Hepatocyte (in vitro differentiated cells): ENCODE measurements around the gene CCDC142. TPM values are rescaled to one million over a fixed set of nuclear protein-coding genes. Genes with fewer than 3 reads are reported as not detected.

ENCODE experiments used
- DNase-seq: peaks from one replicate; pipeline ENCODE4 v3.0.0-alpha.2; 2016; ENCODE audit warnings: low spot score
- H2AFZ ChIP-seq: fragments of 200-600 bp; sonication (generic); 2 replicates; pipeline ENCODE4 v1.6.0; 2016; ENCODE audit warnings: antibody characterized with exemption, mild to moderate bottlenecking
- H3K27ac ChIP-seq: fragments of 200-600 bp; sonication (generic); 2 replicates; pipeline ENCODE4 v1.5.1; 2016; ENCODE audit warnings: mild to moderate bottlenecking
- H3K27me3 ChIP-seq: fragments of 200-600 bp; sonication (generic); 2 replicates; pipeline ENCODE4 v1.6.1; 2016
- H3K36me3 ChIP-seq: fragments of 200-600 bp; sonication (generic); replicated peaks from 2 replicates; pipeline ENCODE4 v1.5.1; 2016; ENCODE audit warnings: low read depth; ENCODE audit not compliant: insufficient read depth
- H3K4me1 ChIP-seq: fragments of 200-600 bp; sonication (generic); 2 replicates; pipeline ENCODE4 v1.5.1; 2016; ENCODE audit warnings: mild to moderate bottlenecking, moderate library complexity; ENCODE audit not compliant: insufficient read depth
- H3K4me2 ChIP-seq: fragments of 200-600 bp; sonication (generic); 2 replicates; pipeline ENCODE4 v1.6.0; 2016
- H3K4me3 ChIP-seq: fragments of 200-600 bp; sonication (generic); 2 replicates; pipeline ENCODE4 v1.5.1; 2016; ENCODE audit warnings: mild to moderate bottlenecking
- H3K79me2 ChIP-seq: fragments of 200-600 bp; sonication (generic); 2 replicates; pipeline ENCODE4 v1.6.0; 2017; ENCODE audit warnings: mild to moderate bottlenecking
- H3K9me2 ChIP-seq: fragments of 200-600 bp; sonication (generic); replicated peaks from 2 replicates; pipeline ENCODE4 v1.6.0; 2017; ENCODE audit warnings: mild to moderate bottlenecking; ENCODE audit not compliant: insufficient read depth
- H3K9me3 ChIP-seq: fragments of 200-600 bp; sonication (generic); 2 replicates; pipeline ENCODE4 v1.5.1; 2016; ENCODE audit warnings: low read depth, mild to moderate bottlenecking
- H4K20me1 ChIP-seq: fragments of 200-600 bp; sonication (generic); 2 replicates; pipeline ENCODE4 v1.6.0; 2016; ENCODE audit warnings: mild to moderate bottlenecking; ENCODE audit not compliant: insufficient read depth, poor library complexity, severe bottlenecking
- EZH2 ChIP-seq: fragments of 200-600 bp; sonication (generic); IDR thresholded peaks from 2 replicates; pipeline ENCODE4 v1.6.1; 2016; ENCODE audit warnings: antibody characterized with exemption, mild to moderate bottlenecking, borderline replicate concordance
- EZH2phosphoT487 ChIP-seq: fragments of 200-600 bp; sonication (generic); IDR thresholded peaks from one replicate; pipeline ENCODE4 v1.6.1; 2018; ENCODE audit warnings: antibody characterized with exemption, mild to moderate bottlenecking, low read depth, moderate library complexity; ENCODE audit not compliant: unreplicated experiment, severe bottlenecking
- WGBS: methylation state at CpG from one replicate; pipeline ENCODE4 v1.1.6; 2016; ENCODE audit warnings: low lambda C conversion rate; ENCODE audit errors: missing lambda C conversion rate; 5-methylcytosine and 5-hydroxymethylcytosine counted together
- polyA plus RNA-seq: library from polyadenylated mRNA; unstranded; fragments of >200 nt; fragmentation: Nextera tagmentation; extraction: Ambion mirVana; gene quantifications from 2 replicates; pipeline ENCODE4 v1.2.1, GENCODE V29; 2016
- total RNA-seq: library from RNA; depleted of rRNA; stranded (reverse); fragments of >200 nt; gene quantifications from 2 replicates; pipeline ENCODE4 v1.2.3, GENCODE V29; 2014
- TF ChIP-seq, protein P1 (sequence below): fragments of 200-600 bp; sonication (generic); IDR thresholded peaks from 2 replicates; pipeline ENCODE4 v1.5.1; 2016; ENCODE audit warnings: antibody characterized with exemption, mild to moderate bottlenecking; ENCODE audit not compliant: poor library complexity

The CCDC142 gene
- total and polyA plus RNA-seq, 2 experiments from 2014 or later = 11.6 to 16.6 TPM

DNA sequence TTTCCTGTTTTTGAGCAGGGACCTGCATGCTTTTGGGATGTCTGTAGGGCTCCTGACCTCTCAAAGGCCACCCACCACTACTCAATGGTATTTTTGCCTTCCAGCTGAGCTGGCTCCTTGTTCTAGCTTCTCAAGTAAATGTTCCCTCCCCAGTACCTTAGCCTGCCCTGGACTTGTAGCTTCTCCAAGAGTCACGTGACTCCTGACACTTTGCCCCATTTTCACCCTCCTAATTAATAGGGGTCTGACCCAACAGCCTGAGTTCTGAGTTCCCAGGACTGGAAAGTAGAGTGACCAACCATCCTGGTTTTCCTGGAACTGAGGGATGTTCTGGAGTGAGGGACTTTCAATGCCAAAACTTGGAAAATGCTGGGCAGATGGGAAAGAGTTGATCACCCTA is 12.6 kb upstream of the CCDC142 start:
- Histone ChIP-seq H2AFZ (no peak overlapping the region), H3K9me2 (no peaks in the 10 kb centered on the region), H3K36me3 (no peaks in the 10 kb centered on the region), H4K20me1 (no peaks in the 10 kb centered on the region), H3K4me2 (no peak overlapping the region), H3K9me3 (no peaks in the 10 kb centered on the region), H3K4me3 (no peak overlapping the region), H3K27ac (no peak overlapping the region), H3K27me3 (peaks cover 42% of the 10 kb centered on the region), H3K4me1 (peaks cover 28% of the 10 kb centered on the region), H3K79me2 (no peaks in the 10 kb centered on the region)
- 93% methylated on average over 1 of the region's 1 CpG for WGBS
- TF ChIP-seq EZH2 (no peak), EZH2phosphoT487 (no peak)
- TF ChIP-seq, protein P1, sequence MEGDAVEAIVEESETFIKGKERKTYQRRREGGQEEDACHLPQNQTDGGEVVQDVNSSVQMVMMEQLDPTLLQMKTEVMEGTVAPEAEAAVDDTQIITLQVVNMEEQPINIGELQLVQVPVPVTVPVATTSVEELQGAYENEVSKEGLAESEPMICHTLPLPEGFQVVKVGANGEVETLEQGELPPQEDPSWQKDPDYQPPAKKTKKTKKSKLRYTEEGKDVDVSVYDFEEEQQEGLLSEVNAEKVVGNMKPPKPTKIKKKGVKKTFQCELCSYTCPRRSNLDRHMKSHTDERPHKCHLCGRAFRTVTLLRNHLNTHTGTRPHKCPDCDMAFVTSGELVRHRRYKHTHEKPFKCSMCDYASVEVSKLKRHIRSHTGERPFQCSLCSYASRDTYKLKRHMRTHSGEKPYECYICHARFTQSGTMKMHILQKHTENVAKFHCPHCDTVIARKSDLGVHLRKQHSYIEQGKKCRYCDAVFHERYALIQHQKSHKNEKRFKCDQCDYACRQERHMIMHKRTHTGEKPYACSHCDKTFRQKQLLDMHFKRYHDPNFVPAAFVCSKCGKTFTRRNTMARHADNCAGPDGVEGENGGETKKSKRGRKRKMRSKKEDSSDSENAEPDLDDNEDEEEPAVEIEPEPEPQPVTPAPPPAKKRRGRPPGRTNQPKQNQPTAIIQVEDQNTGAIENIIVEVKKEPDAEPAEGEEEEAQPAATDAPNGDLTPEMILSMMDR = no peak
- DNase-seq = no peak

DNA sequence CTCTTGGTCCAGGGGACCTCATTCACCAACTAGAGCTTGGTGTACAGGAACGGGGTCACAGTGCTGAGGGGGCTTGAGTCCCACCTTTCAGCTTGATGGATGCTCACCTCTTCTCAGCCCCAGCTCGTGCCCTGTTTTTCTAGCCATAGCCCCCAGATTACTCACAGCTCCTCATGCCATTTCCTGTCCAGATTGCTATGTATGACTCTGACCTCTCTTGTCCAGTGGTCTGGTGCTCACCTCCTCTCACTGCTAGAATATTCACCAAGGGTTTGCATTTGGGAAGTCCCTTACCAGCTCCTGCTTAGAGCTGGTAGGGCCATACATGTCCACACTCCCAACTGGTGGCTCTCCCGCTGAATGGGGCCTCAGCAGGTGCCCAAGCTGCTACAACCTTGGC is 10.7 kb upstream of the CCDC142 start:
- TF ChIP-seq EZH2phosphoT487 (no peak), EZH2 (no peak)
- TF ChIP-seq, protein P1 = no peak
- H3K27me3 ChIP-seq = peaks cover 24% of the 10 kb centered on the region
- WGBS = 92% methylated on average over 3 of the region's 3 CpGs

DNA sequence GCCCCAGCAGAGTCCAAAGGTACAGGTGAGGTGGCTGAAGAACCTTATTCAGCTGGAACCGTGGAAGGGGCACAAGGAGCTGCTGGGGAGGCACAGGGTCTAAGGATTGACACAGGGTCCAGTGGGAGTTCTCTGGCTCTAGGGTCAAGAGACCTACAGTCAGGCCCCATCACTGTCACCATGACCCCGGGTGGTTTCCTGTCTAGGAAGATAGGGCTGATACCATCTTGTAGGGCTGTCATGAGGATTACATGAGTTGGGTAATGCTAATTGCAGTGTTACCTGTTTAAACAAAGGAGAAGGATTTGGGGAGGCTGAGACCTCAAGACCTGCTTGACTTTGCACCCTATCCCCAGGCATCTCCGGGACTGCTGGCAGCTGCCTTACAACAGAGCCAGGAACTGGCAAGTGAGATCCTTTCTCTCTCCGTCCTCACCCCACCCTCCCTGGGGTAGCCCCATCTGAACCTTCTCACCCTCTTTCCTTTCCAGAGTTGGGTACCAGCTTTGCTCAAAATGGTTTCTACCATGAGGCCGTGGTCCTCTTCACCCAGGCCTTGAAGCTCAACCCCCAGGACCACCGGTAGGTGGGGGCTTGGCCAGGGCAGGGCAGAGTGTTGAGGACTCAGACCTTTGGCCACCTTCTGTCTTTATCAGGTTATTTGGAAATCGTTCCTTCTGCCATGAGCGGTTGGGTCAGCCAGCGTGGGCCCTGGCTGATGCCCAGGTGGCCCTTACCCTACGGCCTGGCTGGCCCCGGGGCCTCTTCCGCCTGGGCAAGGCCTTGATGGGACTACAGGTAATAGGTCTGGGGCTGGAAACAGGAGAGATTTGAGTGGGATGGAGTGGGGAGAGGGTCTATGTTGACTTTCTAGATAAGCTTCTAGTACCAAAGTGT is 9.1 kb upstream of the CCDC142 start:
- no peaks in the 10 kb centered on the region for H3K36me3 ChIP-seq
- peaks cover 7% of the 10 kb centered on the region for H3K27me3 ChIP-seq
- no peaks in the 10 kb centered on the region for H3K79me2 ChIP-seq
- no peaks in the 10 kb centered on the region for H4K20me1 ChIP-seq
- H3K4me1 ChIP-seq = no peaks in the 10 kb centered on the region
- no peaks in the 10 kb centered on the region for H3K9me3 ChIP-seq
- H3K9me2 ChIP-seq = no peaks in the 10 kb centered on the region
- no peak overlapping the region for H2AFZ ChIP-seq
- no peak for TF ChIP-seq EZH2
- TF ChIP-seq, protein P1 = no peak
- no peak for TF ChIP-seq EZH2phosphoT487
- DNase-seq = no peak
- H3K4me3 ChIP-seq = no peak overlapping the region
- 95% methylated on average over 12 of the region's 12 CpGs for WGBS
- no peak overlapping the region for H3K4me2 ChIP-seq
- no peak overlapping the region for H3K27ac ChIP-seq

More for the DNA sequence above, 10.7 kb upstream of the CCDC142 start:
- H3K4me2 ChIP-seq = no peak overlapping the region
- H3K9me3 ChIP-seq = no peaks in the 10 kb centered on the region
- no peaks in the 10 kb centered on the region for H3K36me3 ChIP-seq
- H3K4me1 ChIP-seq = peaks cover 12% of the 10 kb centered on the region
- H3K9me2 ChIP-seq = no peaks in the 10 kb centered on the region
- no peaks in the 10 kb centered on the region for H4K20me1 ChIP-seq
- no peak overlapping the region for H3K27ac ChIP-seq
- no peak for DNase-seq
- H3K79me2 ChIP-seq = no peaks in the 10 kb centered on the region
- H2AFZ ChIP-seq = no peak overlapping the region
- no peak overlapping the region for H3K4me3 ChIP-seq
